SK-N-SH (cell line): ENCODE measurements around the gene XKR7. TPM values are rescaled to one million over a fixed set of nuclear protein-coding genes. Genes with fewer than 3 reads are reported as not detected.

ENCODE experiments used
- CTCF ChIA-PET: fragments of 300-600, 350-600 bp; formaldehyde crosslinking; extraction: SDS; loops from one replicate; lab custom pipeline; 2021; lab: Yijun Ruan, JAX
- POLR2A ChIA-PET: fragments of 350-600 bp; sonication (Branson Sonifier 250); formaldehyde crosslinking; extraction: SDS; loops from one replicate; lab custom pipeline; 2020; ENCODE audit warnings: antibody characterized with exemption, inconsistent platforms; lab: Yijun Ruan, JAX
- DNase-seq: peaks from one replicate; pipeline ENCODE4 v3.0.0; 2012
- H2AFZ ChIP-seq: fragments of 200-600 bp; sonication (generic); 2 replicates; pipeline ENCODE4 v1.8.1; 2016; ENCODE audit warnings: antibody characterized with exemption, mild to moderate bottlenecking, low read depth
- H3F3A ChIP-seq: fragments of 200-600 bp; sonication (generic); replicated peaks from 2 replicates; pipeline ENCODE3; 2016; ENCODE audit warnings: antibody characterized with exemption, mild to moderate bottlenecking; ENCODE audit not compliant: insufficient read depth
- H3K27ac ChIP-seq, 2 experiments: fragments of 200-500 bp in 1 of 2; fragments of 200-600 bp in 1 of 2; sonication (Bioruptor generic) in 1 of 2; sonication (generic), shearing (Covaris generic) in 1 of 2; 2 replicates each; pipeline versions ENCODE4 v1.5.1 to v1.6.1; 2014 to 2016; ENCODE audit warnings: low read depth in 2 of 2, inconsistent platforms in 1 of 2, low read length in 1 of 2, mild to moderate bottlenecking in 1 of 2, mixed read lengths in 1 of 2
- H3K27me3 ChIP-seq: fragments of 200-600 bp; sonication (generic), shearing (Covaris generic); 2 replicates; pipeline ENCODE4 v1.6.1; 2016; ENCODE audit warnings: mixed run types; ENCODE audit not compliant: insufficient read depth
- H3K36me3 ChIP-seq, 2 experiments: fragments of 200-500 bp in 1 of 2; fragments of 200-600 bp in 1 of 2; sonication (Bioruptor generic) in 1 of 2; sonication (generic) in 1 of 2; replicated peaks in 1 of 2; 2 replicates each; pipeline versions ENCODE3 to v1.5.1; 2014 to 2016; ENCODE audit warnings: low read length in 1 of 2, mild to moderate bottlenecking in 1 of 2; ENCODE audit not compliant: insufficient read depth in 2 of 2, control insufficient read depth in 1 of 2
- H3K4me1 ChIP-seq, 2 experiments: fragments of 200-500 bp in 1 of 2; fragments of 200-600 bp in 1 of 2; sonication (Bioruptor generic) in 1 of 2; sonication (generic), shearing (Covaris generic) in 1 of 2; 2 replicates each; pipeline versions ENCODE4 v1.5.1 to v1.6.1; 2014 to 2016; ENCODE audit warnings: low read depth in 1 of 2, low read length in 1 of 2, mixed run types in 1 of 2; ENCODE audit not compliant: insufficient read depth in 2 of 2, control insufficient read depth in 1 of 2
- H3K4me2 ChIP-seq: fragments of 200-600 bp; sonication (generic), shearing (Covaris generic); 2 replicates; pipeline ENCODE4 v1.6.1; 2017; ENCODE audit warnings: mixed run types
- H3K4me3 ChIP-seq, 2 experiments: fragments of 200-500 bp in 1 of 2; fragments of 200-600 bp in 1 of 2; sonication (Bioruptor generic) in 1 of 2; sonication (generic), shearing (Covaris generic) in 1 of 2; 2 replicates each; pipeline versions ENCODE4 v1.5.1 to v1.8.1; 2014 to 2016; ENCODE audit warnings: low read depth in 2 of 2, inconsistent platforms in 1 of 2, low read length in 1 of 2, mild to moderate bottlenecking in 1 of 2, mixed read lengths in 1 of 2, moderate library complexity in 1 of 2
- H3K79me2 ChIP-seq: fragments of 200-600 bp; sonication (generic); 2 replicates; pipeline ENCODE4 v1.8.1; 2017; ENCODE audit warnings: mild to moderate bottlenecking; ENCODE audit not compliant: insufficient read depth
- H3K9ac ChIP-seq: fragments of 200-600 bp; sonication (generic); 2 replicates; pipeline ENCODE4 v1.6.1; 2017; ENCODE audit warnings: mixed run types
- H3K9me2 ChIP-seq: fragments of 200-600 bp; sonication (generic); 2 replicates; pipeline ENCODE4 v1.6.1; 2017; ENCODE audit warnings: mixed run types
- H3K9me3 ChIP-seq: fragments of 200-600 bp; sonication (generic); 2 replicates; pipeline ENCODE4 v1.6.1; 2017; ENCODE audit warnings: mixed run types, mild to moderate bottlenecking, moderate library complexity
- H4K20me1 ChIP-seq: fragments of 200-600 bp; sonication (generic); 2 replicates; pipeline ENCODE4 v1.6.1; 2017; ENCODE audit warnings: mild to moderate bottlenecking, mixed run types; ENCODE audit not compliant: insufficient read depth
- CHD2 ChIP-seq: fragments of 150-350 bp; IDR thresholded peaks from 2 replicates; pipeline ENCODE4 v1.6.1; 2018; ENCODE audit warnings: low read length; ENCODE audit not compliant: partially characterized antibody
- EZH2phosphoT487 ChIP-seq: fragments of 200-600 bp; sonication (generic); IDR thresholded peaks from 2 replicates; pipeline ENCODE4 v1.6.1; 2017; ENCODE audit warnings: low read depth, mixed run types, mild to moderate bottlenecking, antibody characterized with exemption, moderate library complexity, borderline replicate concordance
- FOSL2 ChIP-seq: IDR thresholded peaks from 2 replicates; pipeline ENCODE4 v1.4.0; 2012; ENCODE audit warnings: low read depth, mild to moderate bottlenecking, moderate library complexity, borderline replicate concordance
- FOXM1 ChIP-seq: IDR thresholded peaks from 2 replicates; pipeline ENCODE4 v1.4.0; 2012; ENCODE audit warnings: low read depth, mild to moderate bottlenecking
- JUND ChIP-seq: IDR thresholded peaks from 2 replicates; pipeline ENCODE4 v1.4.0; 2012
- MEF2A ChIP-seq: IDR thresholded peaks from 2 replicates; pipeline ENCODE4 v1.4.0; 2012; ENCODE audit warnings: low read depth, borderline replicate concordance
- MXI1 ChIP-seq: IDR thresholded peaks from 2 replicates; pipeline ENCODE4 v1.6.1; 2012; ENCODE audit warnings: mild to moderate bottlenecking, low read depth, low read length, improper control_type of control experiment
- NFIC ChIP-seq: IDR thresholded peaks from 2 replicates; pipeline ENCODE4 v1.4.0; 2012; ENCODE audit warnings: borderline replicate concordance
- NRF1 ChIP-seq: IDR thresholded peaks from 2 replicates; pipeline ENCODE4 v1.6.1; 2012; ENCODE audit warnings: low read depth, mild to moderate bottlenecking, low read length
- PBX3 ChIP-seq: IDR thresholded peaks from 2 replicates; pipeline ENCODE4; 2012
- POLR2AphosphoS5 ChIP-seq: IDR thresholded peaks from 2 replicates; pipeline ENCODE4 v1.6.1; 2012; ENCODE audit warnings: low read depth, low read length
- RAD21 ChIP-seq: IDR thresholded peaks from 2 replicates; pipeline ENCODE4 v1.6.1; 2012; ENCODE audit warnings: mild to moderate bottlenecking, low read length
- REST ChIP-seq: IDR thresholded peaks from 2 replicates; pipeline ENCODE4 v1.6.1; 2012; ENCODE audit warnings: mild to moderate bottlenecking, low read depth, low read length, moderate library complexity
- RFX5 ChIP-seq: IDR thresholded peaks from 2 replicates; pipeline ENCODE4 v1.6.1; 2012; ENCODE audit warnings: mild to moderate bottlenecking, improper control_type of control experiment, low read length
- SIN3A ChIP-seq: IDR thresholded peaks from 2 replicates; pipeline ENCODE4 v1.6.1; 2012; ENCODE audit warnings: low read depth, mild to moderate bottlenecking, low read length, moderate library complexity, borderline replicate concordance
- TEAD4 ChIP-seq: IDR thresholded peaks from 2 replicates; pipeline ENCODE4 v1.4.0; 2012; ENCODE audit warnings: mild to moderate bottlenecking, borderline replicate concordance; ENCODE audit not compliant: insufficient read depth
- YY1 ChIP-seq: IDR thresholded peaks from 2 replicates; pipeline ENCODE4 v1.4.0; 2012; ENCODE audit warnings: low read depth, mild to moderate bottlenecking
- ZBTB33 ChIP-seq: IDR thresholded peaks from 2 replicates; pipeline ENCODE4 v1.4.0; 2012; ENCODE audit warnings: low read depth, borderline replicate concordance
- WGBS: methylation state at CpG from one replicate; pipeline ENCODE4 v1.1.6; 2017; ENCODE audit warnings: low lambda C conversion rate; 5-methylcytosine and 5-hydroxymethylcytosine counted together
- polyA plus RNA-seq, 3 experiments: library from polyadenylated mRNA; depleted of rRNA; stranded (reverse); fragments of >200 nt; gene quantifications; 2 replicates each; pipeline ENCODE4 v1.2.3, GENCODE V29; 2012

XKR7 gene
- polyA plus RNA-seq, 1 of the 3 experiments (the other 2 are of a cell fraction), result 0.02 TPM

GRCh38 chr20:31984981-31985471 is 17.1 kb downstream of the XKR7 start:
- H3K4me3 ChIP-seq, result no peak overlapping the region
- no peaks in the 10 kb centered on the region for H3K4me1 ChIP-seq
- H2AFZ ChIP-seq, result no peak overlapping the region
- no peaks in the 10 kb centered on the region for H3K27me3 ChIP-seq
- CTCF ChIA-PET, result interaction anchor here (1.1 to 1.3 kb wide), 2 partner anchors 12 to 16 kb away, joined by 3 to 4 read pairs; no protein-coding TSS in a partner anchor
- H4K20me1 ChIP-seq, result no peaks in the 10 kb centered on the region
- no peak overlapping the region for H3K27ac ChIP-seq
- no peaks in the 10 kb centered on the region for H3K36me3 ChIP-seq
- 30% methylated on average over 6 of the region's 6 CpGs for WGBS
- no peaks in the 10 kb centered on the region for H3F3A ChIP-seq
- DNase-seq, result no peak
- H3K4me2 ChIP-seq, result no peak overlapping the region
- no peaks in the 10 kb centered on the region for H3K9me3 ChIP-seq
- no peaks in the 10 kb centered on the region for H3K79me2 ChIP-seq
- H3K9ac ChIP-seq, result no peak overlapping the region
- POLR2A ChIA-PET, result no interaction called here
- H3K9me2 ChIP-seq, result no peaks in the 10 kb centered on the region
- TF ChIP-seq NRF1 (no peak), POLR2AphosphoS5 (no peak), MEF2A (no peak), FOSL2 (no peak), NFIC (no peak), RFX5 (no peak), RAD21 (no peak), TEAD4 (no peak), FOXM1 (no peak), EZH2phosphoT487 (no peak), SIN3A (no peak), YY1 (no peak), CHD2 (no peak), MXI1 (no peak), REST (no peak), PBX3 (no peak), JUND (no peak), ZBTB33 (no peak)
- TF ChIP-seq, all 33 proteins: peak for 0
